ENCODE results near the gene CFAP43. TPM values are rescaled to one million over a fixed set of nuclear protein-coding genes. Genes with fewer than 3 reads are reported as not detected.

The CFAP43 gene
- total and polyA plus RNA-seq, 9 of the 15 experiments (the other 6 are each of a cell fraction or from before 2014, with no cell fraction given): 0.07 to 0.86 (median 0.11) TPM; not detected in 1

- peak overlapping the region; percentile 86 for H3K4me2 ChIP-seq (ENCODE audit: insufficient read depth, low read length)
- POLR2A ChIA-PET: interaction anchor here (1.0 kb wide), 1 partner anchor 82 kb away, joined by 3 read pairs; no protein-coding TSS in a partner anchor
- in situ Hi-C loops (cut with MboI) (no loop called here), intact Hi-C loops (cut with micrococcal nuclease) (no loop called here)
- H3K9me3 ChIP-seq (replicated peaks; ENCODE audit: control insufficient read depth, insufficient read depth, low read depth, low read length): no peaks in the 10 kb centered on the region; the same call in 1 of the 2 replicates
- WGBS (ENCODE audit: insufficient coverage, low coverage, missing lambda C conversion rate): 90% methylated on average over 3 of the region's 5 CpGs
- no peak for DNase-seq (ENCODE audit: extremely low read depth in 1 of 4, low spot score in 3 of 4)
- CTCF ChIA-PET (ENCODE audit: low intra/inter-chr PET ratio): no interaction called here
- H2AFZ ChIP-seq (ENCODE audit: low read depth, low read length): no peak overlapping the region
- TF ChIP-seq CBX3 (IDR thresholded peaks at IDR 0.05; ENCODE audit: borderline replicate concordance in 1 of 2, low read length in 2 of 2) (no peak), ZNF354B (CRISPR knock-in tag; IDR thresholded peaks at IDR 0.05) (no peak), ZNF77 (CRISPR knock-in tag; IDR thresholded peaks at IDR 0.05) (no peak), ZEB2 (IDR thresholded peaks at IDR 0.05) (no peak), FOXK1 (CRISPR knock-in tag; IDR thresholded peaks at IDR 0.05; ENCODE audit: borderline replicate concordance) (no peak), E2F3 (CRISPR knock-in tag; IDR thresholded peaks at IDR 0.05) (no peak), ZSCAN29 (IDR thresholded peaks at IDR 0.05) (no peak), ATF3 (IDR thresholded peaks at IDR 0.05) (no peak), ATF3 (CRISPR knock-in tag; conservative IDR thresholded peaks at IDR 0.05) (no peak), HNRNPL (IDR thresholded peaks at IDR 0.05; ENCODE audit: low read depth, low read length) (no peak), STAT6 (CRISPR knock-in tag; IDR thresholded peaks at IDR 0.05) (no peak), TRIM28 (IDR thresholded peaks at IDR 0.05) (no peak), HBP1 (CRISPR knock-in tag; IDR thresholded peaks at IDR 0.05) (no peak), IRF1 (CRISPR knock-in tag; IDR thresholded peaks at IDR 0.05; ENCODE audit: borderline replicate concordance) (no peak), CHAMP1 (IDR thresholded peaks at IDR 0.05) (no peak), PHB2 (IDR thresholded peaks at IDR 0.05; ENCODE audit: low read depth) (no peak), ZNF316 (IDR thresholded peaks at IDR 0.05) (no peak)
- no TSS peak for BruUV-seq (replicated peaks)
- H3K36me3 ChIP-seq (ENCODE audit: control insufficient read depth, insufficient read depth, low read length): peaks cover 64% of the 10 kb centered on the region
- peak overlapping the region in 1 of 2 experiments; percentile 84; a peak in 2 of 4 replicates for H3K9ac ChIP-seq (ENCODE audit: insufficient read depth in 1 of 2, low read depth in 2 of 2, low read length in 2 of 2)
- peaks cover 17 to 44% of the 10 kb centered on the region in 2 experiments; a peak in 4 of 5 replicates for H3K4me1 ChIP-seq (replicated peaks in 1 of 2; ENCODE audit: control insufficient read depth in 2 of 2, insufficient read depth in 2 of 2, low read length in 2 of 2)
- H4K20me1 ChIP-seq (replicated peaks; ENCODE audit: control insufficient read depth, insufficient read depth, low read length): no peaks in the 10 kb centered on the region
- peaks cover 77% of the 10 kb centered on the region for H3K79me2 ChIP-seq (ENCODE audit: control insufficient read depth, insufficient read depth, low read length)
- peak overlapping the region; percentile 93; the same call in 1 of the 2 replicates for H3K4me3 ChIP-seq
- FAIRE-seq: no peak
- no peaks in the 10 kb centered on the region for H3K9me1 ChIP-seq (ENCODE audit: control insufficient read depth, insufficient read depth, low read length)
- ATAC-seq: no peak
- no peaks in the 10 kb centered on the region for H3K27me3 ChIP-seq (ENCODE audit: control insufficient read depth in 2 of 2, insufficient read depth in 2 of 2, low read length in 2 of 2)
- no peak overlapping the region for H3K27ac ChIP-seq (ENCODE audit: extremely low read depth, low read depth, low read length)
Measured at GRCh38 chr10:104257235-104257634, 25.1 kb upstream of the CFAP43 start.
